NCI-H526 (cell line): ENCODE measurements around the gene CRB2.

Experiments used
- DNase-seq, 2 experiments: peaks; one replicate each; lab custom pipeline; 2025; lab: John Stamatoyannopoulos, UW

CRB2 gene

GRCh38 chr9:123347289-123348060, 8.5 kb upstream of the CRB2 start:
- no peak for DNase-seq

DNA sequence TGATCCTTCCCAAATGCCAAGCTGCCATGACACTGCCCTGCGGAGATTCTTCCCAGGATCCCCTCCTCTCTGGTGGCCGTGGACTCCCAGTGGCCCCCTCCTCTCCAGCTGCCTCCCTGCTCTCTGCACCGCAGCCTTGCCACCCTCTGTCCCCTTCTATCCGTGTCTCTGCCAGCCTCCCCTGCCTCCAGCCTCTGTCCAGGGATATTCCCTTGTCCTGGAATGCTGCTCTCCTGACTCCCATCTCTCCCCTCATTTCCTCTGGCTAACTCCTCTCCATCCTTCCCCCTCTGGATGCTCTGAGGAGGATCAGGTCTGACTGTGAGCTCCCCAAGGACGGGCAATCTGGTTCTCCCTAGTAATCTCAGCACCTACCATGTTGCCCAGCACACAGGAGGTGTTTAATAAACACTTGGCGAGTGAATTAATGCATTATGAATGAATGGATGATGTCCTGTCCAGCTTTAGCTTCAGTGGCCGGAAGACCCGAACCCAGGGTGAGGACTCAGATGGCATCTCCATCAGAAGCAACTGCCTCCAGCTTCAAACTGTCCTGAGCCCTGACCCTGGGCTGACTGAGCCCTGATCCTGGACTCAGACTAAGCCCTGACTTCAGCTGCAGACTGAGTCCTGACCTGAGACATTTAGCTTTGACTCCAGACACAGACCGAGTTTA, 7.5 kb upstream of the CRB2 start:
- no peak for DNase-seq

GRCh38 chr9:123349033-123349432, 7.0 kb upstream of the CRB2 start:
- no peak for DNase-seq

GRCh38 chr9:123349691-123350480, 6.1 kb upstream of the CRB2 start:
- peak in 1 of 2 experiments; percentile 59 for DNase-seq

DNA sequence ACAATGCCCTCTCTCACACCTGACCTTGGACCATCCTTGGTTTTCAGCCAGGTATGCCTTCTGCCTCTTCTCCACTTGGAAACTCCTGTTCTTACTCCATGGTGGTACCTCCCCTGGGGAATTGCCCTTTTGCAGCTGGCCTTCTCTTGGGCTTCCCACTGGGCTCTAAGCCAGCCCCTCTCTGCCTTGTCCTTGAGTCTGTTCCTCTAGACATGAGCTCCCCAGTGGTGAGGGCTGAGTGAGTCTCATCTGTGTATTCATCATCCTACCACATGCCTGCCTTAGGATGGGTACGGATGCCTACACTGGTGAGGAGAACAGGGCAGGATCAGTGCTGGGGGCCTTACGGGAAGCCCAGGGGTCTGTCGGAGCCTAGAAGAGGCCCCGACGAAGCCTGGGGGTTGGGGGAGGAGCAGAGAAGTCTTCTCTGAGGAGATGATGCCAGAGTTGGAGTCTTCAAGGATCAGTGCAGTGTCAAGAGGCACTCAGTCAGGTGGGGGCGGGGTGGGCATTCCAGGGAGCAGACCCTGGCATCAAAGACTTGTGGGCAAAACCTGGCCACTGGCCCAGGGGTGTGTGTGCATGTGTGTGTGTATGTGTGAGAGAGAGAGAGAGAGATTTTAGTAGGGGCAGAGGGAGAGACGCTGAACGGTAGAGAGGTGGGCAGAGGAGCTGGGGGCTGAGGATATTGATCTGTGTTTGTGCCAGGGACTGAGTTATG, 5.2 kb upstream of the CRB2 start:
- DNase-seq: no peak

DNA sequence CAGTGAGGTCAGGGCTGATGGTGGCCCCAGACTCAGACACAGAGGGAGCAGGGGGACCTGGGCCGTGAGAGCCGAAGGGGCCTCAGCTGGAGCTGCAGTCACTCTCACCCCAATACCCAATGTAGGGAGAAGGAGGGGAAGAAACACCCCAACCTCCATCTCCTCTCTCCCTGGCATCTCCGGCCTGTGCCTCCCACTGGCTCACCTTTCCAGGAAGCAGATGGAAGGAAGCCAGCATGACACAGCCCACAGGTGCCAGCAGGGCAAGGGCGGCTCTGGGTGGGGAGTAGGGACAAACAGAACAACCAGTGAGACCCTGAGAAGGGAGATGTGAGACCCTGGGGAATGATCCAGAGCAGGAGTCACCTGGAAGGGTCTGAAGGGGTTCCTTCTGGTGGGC, 3.0 kb upstream of the CRB2 start:
- DNase-seq: no peak

- peak in 1 of 2 experiments; percentile 68 for DNase-seq
Measured at GRCh38 chr9:123353984-123354591, 1.9 kb upstream of the CRB2 start.

DNA sequence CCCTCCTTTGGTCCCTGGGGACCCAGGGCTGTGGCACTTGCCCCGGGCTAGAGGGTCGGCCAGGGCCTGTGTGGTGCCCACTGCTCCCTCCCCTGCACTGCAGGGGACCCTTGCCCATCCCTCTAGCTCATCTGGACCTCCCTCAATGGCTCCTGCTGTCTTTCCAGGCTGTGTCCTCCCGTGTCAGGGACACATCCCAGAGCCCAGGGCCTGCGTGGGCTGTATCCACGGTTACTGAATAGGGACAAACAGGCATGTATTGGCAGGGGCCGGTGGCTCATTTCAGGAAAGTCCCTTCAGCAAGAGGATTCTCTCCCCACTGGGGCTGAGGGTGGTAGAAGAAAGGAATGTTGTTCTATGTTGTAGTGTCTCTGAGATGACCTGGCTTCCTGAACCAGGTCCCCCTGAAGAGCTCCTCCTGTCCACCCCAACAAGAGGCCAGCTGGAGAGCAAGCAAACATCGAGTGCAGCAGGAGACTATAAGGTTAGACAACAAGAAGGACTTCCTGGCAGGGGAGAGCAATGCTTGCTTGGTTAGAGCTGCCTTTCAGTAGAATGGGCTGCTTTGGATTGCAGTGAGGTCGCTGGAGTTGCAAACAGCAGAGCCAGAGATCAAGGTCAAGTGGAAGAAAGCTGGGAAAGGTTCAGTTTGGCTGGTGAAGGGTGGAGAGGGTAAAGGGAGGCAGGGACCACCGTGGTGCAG, 1.0 kb upstream of the CRB2 start:
- no peak for DNase-seq

DNA sequence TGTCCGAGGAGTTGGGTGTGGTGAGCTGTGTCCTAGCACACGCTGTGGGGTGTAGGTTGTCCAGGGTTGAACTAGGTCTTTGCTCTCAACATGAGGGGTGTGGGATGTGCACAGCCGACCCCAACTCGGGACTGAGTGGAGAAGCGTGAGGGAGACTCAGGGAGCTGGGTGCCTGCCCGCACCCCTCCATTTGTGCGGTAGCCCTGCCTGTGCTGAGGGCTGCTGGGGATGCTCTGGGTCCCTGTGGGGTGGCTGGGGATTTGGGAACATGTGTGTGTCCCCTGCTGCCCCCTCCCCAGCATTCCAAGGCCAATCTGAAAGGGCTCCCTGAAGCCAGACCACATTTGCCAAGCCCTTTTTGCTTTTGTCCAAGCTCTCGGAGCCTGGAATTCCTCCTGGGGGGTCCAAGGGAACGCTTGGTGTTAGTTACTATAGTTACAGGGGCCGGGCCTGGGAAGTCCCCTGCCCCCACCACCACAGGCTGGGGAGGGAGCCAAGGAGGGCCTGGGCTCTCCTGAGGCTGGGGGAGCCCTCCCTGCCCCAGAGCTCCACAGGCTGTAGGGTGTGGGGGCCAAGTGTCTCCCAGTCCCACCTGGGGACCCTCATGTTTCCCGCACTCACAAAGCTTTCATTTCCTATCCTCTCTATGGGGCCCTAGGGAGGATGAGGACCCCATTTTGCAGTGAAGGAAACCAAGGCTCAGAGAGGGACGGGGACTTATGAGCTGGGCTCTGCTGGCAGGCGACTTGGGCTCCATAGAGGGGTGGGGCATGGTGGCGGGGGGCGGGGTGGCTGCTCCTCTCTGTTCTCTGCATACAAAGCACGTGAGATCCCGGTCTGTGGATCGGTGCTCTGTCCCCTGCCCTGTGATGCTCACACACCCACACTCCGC, 1.1 kb downstream of the CRB2 start:
- no peak for DNase-seq

DNA sequence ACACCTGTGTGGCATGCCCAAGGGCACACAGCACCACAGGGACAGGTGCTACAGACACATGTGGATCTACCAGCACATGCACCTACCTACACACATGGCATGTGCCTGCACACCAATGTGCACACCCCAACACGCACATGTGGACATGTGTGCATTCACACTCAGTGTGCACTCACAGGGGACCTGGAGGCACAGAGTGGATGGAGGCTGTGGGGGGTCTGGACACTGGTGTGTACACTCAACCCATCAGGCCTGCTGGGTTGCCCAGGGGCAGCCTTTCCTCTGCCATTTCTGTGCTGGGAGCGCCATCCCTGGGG, 1.7 kb downstream of the CRB2 start:
- DNase-seq: no peak

- no peak for DNase-seq
Measured at GRCh38 chr9:123358181-123358905, 2.3 kb downstream of the CRB2 start.

- no peak for DNase-seq
Measured at GRCh38 chr9:123359106-123359505, 3.1 kb downstream of the CRB2 start.

GRCh38 chr9:123359546-123359945, 3.5 kb downstream of the CRB2 start:
- no peak for DNase-seq

DNA sequence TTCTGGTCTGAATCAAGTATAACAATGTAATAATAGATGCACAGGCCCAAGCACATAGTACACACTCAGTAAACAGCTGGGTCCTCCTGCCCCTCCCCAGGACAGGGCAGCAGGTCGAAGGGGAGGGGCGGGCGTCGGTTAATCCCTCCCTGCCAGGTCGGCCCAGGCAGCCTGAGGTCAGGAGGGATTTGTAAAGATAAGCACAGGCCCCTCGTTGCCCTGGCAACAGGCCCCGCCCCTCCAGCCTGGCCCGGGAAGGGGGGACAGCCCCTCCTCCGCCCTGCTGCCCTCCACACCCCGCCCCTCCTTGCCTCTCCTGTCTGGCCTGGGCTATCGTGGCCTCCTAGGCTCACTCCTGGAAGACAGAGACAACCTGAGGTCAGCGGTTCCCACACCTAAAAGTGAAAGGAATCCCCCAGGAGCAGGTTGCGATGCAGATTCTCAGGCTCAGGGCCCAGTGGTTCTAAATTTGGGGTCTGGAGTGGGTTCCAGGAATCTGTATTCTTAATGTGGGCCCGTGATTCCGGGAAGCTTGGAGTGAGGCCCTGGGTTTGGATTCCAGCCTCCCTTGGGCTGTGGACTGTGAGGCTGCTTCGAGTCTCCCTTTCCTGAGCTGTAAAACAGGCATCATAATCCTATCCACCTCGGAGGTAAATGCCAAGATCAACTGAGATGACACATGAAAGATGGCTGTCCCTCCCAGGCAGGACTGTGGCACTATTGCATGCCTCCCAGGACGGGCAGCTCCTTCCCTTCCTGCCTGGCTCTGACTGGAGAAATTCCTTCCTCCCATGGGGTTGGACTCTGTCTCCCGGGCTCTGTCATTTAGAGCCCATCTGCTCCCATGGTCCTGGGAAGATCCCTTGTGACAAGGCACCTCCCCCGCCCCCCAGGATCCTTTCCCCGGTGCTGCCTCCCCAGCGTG, 4.4 kb downstream of the CRB2 start:
- peak; percentile 43 to 82 for DNase-seq

- DNase-seq: no peak
Measured at GRCh38 chr9:123361086-123361730, 5.2 kb downstream of the CRB2 start.

GRCh38 chr9:123361731-123362510, 5.9 kb downstream of the CRB2 start:
- no peak for DNase-seq

- no peak for DNase-seq
Measured at GRCh38 chr9:123362856-123363255, 6.9 kb downstream of the CRB2 start.
